ENCODE results near the gene PAQR4. TPM values are rescaled to one million over a fixed set of nuclear protein-coding genes. Genes with fewer than 3 reads are reported as not detected.

PAQR4 gene
- polyA plus RNA-seq, 12 donors: 4.8 to 16.7 (median 6.4) TPM; not detected in 1

DNA sequence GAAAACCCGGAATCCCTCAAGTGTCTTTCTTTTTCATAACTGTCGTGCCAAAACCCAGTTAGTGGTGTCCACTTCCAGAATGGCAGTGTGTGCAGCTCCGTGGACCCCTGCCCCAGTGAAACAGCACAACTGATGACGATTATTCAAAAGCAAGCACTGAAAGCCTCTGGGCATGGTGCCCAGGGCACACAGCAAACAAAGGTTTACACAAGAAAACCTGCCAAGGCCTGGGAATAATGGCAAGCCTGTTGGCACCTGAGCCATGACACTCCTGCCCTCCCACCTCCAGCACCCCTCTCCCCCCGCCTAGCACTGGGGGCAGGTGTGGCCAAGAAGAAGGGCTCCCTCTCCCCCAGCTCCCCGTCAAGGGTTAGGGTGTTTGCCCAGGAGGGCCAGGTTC lies 8.3 kb downstream of the PAQR4 start:
- DNase-seq: no peak

DNA sequence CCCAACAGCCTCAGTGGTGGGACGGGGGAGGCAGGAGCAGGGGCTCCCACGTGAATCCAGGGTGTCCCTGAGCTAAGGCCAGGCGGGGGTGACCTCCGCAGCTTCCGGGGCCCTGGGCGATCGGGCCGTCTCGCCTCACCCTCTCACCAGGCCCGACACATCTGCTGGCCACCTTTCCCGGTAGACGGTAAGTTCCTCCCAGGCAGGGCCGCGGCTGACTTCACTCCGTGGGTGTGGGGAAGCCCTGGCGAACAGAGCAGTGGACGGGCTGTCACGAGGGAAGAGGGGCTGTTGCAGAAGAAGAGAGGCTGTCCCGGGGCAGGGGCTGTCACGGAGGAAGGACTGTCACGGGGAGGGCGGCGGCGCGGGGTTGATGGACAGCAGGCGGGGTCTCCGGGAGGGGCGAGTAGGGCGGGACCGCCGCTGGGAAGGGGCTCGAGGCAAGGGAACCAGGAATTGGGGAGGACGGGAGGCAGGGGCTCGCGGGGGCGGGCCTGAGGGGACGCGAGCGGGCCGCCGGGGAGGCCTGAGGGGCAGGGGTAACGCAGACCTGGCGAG lies 10.6 kb downstream of the PAQR4 start:
- DNase-seq: no peak

DNA sequence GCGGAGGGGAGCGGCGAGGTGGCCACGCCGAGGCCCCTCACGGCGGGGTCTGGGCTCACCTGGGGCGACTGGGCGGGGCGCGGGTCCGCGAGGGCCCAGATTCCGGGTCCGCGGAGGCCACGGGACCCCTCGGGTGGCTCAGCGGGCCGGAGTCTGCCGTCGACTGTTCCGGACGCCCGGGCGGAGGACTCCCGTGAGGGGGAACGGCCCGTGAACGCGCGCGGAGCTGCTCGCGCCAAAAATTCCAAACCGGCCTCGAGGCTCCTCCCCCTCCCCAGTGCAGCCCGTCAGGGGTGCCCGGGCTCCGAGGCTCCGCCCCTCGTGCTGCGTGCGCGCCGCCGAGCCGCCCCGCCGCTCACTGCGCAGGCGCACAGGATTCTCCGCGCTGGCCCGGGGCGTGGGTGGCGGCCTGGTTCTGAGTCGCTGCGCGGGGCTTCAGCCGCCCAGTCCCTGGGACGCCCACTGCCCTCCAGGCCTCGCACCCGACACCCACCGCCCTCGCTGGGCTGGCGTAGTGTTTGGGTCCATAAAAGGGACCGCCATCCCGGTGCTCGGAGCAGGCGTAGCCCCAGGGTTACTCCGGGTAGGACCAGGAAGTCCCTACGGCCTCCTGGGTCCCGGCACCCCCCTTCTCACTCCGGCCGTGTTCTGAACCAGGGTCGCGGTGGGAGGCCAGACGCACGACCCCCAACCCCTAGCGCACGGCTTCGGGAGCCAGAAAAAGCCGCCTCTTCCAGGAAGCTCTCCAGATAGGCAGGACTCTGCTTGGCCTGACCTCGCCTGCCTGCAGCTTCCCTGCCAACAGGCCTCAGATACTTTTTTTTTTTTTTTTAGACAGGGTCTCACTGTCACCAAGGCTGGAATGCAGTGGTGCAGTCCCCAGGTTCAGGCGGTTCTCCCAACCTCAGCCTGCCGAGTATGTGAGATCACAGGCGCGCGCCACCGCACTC lies 11.4 kb downstream of the PAQR4 start, which contains the start of gene PKMYT1:
TSS of gene PKMYT1 (minus strand) at position 220 of the 950 bp plus-strand sequence. CDS start 789 bp downstream, outside the sequence.
- DNase-seq: peak; percentile 91

DNA sequence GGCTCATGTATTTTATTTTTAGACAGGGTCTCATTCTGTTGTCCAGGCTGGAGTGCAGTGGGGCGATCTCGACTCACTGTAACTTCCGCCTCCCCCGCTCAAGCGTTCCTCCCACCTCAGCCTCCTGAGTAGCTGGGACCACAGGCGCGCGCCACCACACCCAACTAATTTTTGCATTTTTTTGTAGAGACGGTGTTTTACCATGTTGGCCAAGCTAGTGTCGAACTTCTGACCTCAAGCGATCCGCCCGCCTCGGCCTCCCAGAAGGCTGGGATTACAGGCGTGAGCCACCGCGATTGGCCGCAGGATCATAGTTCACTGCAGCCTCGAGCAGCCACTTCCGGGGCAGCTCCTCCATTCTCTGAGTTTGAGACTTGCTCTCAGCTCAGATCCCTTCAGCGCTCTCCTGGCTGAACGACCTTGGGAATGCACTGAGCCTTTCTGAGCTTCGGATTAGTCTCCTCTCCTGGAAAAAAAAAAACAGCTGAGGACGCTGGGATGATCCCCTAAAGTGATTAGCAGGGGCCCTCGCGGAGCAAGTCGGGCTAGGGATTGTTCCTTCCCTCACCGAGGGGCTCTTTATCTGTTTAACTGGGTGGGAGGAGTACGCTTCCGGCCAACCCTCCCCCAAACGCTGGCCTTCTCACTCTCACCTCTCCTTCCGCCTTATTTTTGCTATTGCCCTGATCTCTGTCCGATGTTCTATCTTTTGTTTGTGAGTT lies 12.2 kb downstream of the PAQR4 start:
- no peak for DNase-seq

DNA sequence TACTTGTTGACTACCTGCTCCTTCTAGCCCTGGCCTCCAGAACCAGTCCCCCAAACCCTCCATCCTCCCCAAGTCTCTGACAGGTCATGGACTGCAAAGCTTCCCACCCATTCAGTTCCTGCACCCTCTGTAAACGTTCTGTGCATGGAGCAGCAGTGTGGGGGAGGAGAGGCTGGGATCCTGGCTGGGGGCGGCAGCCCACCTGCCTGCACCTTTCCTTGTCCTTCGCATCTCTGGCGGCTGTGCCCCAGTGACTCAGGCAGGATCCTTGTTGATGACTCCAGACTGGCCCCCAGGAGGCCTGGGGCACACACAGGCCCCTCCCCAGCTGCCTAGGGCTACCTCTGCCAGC lies 12.7 kb downstream of the PAQR4 start:
- no peak for DNase-seq

DNA sequence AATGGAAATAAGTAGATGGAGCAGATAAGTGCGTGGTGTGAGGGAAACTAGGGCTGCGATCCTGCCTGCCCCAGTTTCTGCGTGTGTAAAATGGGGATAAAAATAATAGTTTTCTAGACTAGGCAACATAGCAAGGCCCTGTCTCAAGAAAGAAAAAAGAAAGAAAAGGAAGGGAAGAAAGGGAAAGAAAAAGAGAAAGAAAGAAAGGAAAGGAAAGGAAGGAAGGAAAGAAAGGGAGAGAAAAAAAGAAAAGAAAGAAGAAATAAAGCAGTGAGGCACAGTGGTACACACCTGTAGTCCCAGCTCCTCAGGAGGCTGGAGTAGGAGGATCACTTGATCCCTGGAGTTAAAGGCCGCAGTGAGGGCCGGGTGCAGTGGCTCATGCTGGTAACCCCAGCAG lies 13.3 kb downstream of the PAQR4 start:
- DNase-seq: no peak

DNA sequence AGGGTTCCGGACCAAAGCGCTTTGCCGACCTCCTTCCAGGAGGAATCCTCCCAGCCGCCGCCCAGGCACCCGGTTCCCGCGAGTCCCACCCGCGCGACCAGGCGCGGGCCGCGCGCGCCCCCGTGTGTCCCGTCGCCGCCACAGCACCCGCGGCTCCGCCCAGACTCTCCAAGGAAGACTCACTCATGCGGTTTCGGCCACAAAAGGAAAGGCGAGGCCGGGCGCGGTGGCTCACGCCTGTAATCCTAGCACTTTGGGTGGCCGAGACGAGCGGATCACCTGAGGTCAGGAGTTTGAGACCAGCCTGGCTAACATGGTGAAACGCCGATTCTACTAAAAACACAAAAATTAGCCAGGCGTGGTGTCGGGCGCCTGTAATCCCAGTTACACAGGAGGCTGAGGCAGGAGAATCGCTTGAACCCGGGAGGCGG lies 14.6 kb downstream of the PAQR4 start:
- DNase-seq: peak; percentile 52

DNA sequence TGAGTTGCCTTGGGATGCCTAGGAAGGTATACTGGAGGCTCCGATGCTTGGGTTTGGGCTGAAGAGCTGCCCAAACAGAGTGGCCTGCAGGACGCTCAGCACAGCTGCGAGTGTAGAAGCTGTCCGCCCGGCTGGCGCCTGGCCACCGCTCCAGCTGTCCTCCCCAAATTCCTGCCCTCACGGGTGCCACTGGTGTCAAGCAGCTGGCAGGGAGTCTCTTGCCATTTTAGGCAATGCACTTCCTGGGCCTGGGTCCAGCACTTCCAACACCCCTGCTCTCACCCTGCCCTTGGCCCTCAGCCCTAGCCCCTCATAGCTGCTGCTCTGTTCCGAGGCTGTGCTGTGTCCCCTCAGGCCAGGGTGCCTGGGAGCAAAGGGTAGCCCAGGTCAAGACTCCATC lies 16.3 kb downstream of the PAQR4 start:
- DNase-seq: peak; percentile 66

DNA sequence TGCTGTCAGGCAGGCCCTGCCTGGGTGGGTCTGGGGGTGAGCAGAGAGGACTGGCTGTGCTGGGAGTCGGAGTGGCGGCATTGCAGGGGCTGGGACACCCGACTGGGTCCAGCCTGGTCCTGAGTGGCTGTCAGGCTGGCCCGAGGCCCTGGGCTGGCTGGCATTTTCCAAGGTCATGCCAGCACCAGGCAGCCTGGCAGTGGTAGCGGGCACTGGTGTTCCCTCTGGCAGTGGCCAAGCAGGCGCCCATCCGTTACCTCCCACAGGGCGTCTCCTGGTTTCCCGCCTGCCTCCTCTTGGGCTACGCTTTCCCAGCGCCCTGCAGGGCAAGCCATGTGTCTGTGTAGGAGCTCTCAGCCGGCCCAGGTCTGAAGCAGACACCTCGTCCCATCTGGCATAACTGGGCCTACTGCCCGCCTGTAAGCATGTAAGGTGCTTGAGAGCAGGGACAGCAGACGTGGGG lies 16.8 kb downstream of the PAQR4 start:
- DNase-seq: no peak

DNA sequence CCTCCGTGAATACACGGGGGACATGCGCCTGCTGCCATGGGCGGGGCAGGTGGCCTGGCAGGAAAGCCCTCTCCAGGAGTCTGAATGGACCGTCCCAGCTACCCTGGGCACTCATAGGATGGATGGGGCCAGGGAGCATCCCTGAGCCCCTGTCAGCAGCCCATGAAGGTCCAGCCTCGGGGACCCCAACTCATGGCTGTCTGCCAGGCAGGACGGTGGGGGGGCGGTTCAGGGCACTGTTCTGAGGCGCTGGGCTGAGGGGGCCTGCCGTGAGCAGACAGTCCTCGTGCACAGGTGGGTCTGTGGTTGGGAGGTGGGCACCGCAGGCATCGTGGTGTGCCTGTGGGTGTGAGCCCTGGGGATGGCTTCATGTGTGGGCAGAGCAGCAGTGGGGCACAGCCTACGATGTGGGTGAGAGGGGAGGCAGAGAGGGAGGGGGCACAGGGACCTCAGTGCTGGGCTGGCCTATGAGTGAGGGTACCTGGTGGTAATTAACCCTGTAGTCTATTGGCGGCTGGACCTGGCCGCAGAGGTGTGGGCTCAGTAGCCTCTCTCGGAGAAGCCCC lies 17.6 kb downstream of the PAQR4 start:
- DNase-seq: no peak

DNA sequence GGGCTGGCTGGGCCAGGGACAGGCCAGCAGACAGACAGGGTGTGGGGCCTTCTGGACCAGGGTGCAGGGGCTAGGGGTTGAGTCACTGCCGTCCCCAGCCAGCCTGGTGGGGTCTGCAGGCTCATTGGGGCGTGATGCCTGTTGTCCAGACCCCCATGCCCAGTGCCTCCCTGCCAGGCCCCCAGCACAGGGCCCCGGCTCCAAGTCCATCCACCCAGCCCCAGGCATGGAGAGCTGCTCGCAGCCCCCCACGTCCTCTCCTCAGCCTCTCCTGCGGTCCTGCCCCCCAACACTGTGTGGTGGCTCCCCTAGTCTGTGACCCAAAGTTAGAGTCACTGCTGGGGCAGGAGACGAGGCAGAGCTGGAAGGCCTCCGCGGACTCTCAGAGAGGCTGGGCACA lies 18.1 kb downstream of the PAQR4 start:
- DNase-seq: no peak

DNA sequence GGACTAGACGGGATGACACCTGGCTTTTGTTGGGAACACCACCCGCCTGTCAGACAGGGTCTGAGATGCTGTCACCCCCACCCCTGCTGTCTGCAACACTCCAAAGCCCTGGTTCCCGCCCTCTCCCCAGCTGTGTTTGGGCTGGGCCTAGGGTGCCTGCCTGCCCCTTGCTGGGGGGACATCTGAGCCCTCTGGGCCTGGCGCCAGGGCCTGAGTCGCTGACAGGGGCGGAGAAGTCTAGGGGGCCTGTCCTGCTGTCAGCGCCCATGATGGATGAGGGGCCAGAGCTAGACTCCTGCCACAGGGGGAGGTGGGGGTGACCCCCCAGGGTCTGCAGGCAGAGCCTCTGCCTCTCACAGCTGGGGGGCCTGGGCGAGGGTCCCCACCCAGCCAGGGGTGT lies 18.7 kb downstream of the PAQR4 start:
- DNase-seq: no peak

DNA sequence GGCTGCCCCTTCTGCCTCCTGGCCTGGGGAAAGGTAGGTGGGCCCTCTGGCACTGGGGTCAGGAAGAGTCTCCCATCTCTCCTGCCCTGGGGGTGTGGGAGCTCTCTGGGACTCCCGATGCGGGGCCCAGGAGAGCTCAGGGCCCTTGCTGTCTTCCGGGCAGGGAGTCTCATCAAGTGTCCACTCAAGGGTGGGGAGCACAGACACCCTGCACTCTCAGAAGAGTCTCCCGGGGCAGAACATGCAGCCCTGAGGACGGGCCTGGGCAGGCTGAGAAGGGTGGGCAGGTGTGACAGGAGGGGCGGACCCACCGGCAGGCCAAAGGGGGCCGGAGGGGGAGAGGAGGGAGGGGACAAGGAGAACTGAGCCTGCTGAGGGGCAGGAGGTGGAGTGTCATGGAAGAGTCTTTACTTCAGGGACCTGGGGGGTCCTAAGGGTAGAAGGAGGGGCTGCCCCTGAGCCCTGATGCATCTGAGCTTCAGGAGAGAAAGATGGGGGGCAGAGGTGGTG lies 19.5 kb downstream of the PAQR4 start:
- no peak for DNase-seq

DNA sequence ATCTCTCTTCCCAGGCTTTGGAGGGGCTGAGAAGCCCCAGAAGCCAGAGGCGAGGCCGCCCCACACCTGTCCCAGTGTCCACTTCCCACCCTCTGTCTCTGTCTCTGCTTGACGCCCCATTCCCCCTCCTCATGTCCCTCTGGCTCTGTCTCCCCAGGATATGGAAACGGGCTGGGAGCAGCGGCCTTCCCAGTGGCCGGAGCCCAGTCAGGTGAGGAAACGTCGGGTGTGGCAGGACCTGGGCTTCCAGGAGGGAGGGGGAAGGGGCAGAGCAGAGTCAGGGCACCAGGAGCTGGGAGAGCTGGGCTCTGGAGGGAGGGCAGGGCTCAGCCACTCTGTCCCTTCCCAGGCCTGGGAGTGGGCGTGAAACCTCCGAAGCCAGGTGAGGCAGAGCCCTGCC lies 21.7 kb downstream of the PAQR4 start:
- no peak for DNase-seq

DNA sequence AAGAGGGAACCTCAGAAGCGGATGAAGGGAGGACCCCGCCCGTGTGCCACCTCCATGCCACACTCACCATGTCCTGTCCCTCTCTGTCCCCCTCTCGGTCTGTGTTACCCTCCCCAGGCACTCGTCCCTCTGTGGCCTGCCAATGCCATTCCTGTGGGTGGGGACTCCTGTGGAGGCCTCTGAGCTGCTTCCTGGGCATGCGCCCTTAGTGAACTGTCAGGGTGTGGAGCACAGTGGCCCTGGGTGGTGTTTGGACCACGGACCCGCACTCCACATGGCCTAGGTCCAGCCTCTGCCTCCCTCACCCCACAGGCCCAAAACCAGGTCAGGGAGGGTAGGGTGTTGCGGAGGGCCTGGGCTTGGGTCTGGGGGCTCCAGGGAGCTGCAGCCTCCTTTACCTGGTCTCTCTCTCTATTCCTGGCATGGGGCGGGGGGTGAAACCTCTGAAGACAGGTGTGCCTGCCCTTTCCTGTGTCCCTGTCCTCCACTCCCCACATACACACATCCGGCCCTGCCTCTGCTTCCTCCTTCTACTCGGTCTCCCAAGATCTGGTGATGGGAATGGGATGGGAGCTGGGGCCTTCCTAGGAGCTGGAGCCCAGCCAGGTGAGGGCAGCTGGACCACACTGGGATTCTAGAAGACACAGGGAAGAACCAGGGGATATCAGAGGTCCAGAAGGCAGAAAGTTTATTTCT lies 22.6 kb downstream of the PAQR4 start:
- DNase-seq: no peak

DNA sequence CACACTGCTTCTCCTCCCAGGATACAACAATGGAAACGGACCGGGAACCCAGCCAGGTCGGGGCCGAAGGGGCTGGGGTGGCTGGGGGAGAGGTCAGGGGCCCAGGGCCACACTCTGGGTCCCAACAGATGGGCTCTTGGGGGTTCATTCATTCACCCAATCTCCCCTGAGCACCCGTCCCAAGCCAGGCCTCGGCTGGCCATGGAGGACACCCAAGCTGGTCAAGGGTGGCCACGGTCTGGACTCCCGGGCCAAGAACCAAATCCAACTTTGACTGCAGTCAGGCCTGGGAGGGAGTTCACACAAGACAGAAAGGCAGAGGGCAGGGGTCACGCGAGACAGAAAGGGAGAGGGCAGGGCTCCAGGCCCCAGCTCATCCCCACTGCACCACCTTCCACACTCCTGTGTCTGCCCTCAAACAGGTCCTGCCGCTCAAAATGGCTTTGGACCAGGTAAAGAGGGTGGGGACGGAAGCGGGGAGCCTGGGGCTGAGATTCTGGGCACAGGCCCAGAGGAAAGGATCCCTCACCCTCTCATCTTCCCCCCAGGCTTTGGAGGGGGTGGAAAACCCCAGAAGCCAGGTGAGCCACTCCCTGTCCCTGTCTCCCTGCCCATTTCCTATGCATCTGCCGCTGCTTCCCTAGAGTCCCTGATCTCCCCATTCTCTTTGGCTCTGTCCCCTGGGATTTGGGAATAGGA lies 23.4 kb downstream of the PAQR4 start:
- no peak for DNase-seq

DNA sequence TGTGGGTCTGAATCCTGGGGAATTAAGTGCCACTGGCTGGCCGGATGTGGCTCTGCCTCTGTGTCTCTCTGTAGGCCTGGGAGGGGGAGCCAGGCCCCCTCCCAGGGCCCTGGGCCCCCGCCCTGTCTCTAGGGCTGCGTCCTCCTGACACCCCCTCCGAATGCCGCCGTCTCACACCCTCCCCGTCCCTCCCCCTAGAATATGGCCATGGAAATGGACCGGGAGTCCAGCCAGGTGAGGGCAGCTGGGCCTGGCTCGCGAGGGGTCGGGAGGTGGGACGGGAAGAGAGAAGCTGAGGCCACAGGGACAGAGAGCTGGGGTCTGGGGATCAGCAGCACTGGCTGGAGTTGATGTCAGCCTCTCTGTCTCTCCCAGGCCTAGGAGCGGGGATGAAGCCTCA lies 27.1 kb downstream of the PAQR4 start:
- no peak for DNase-seq

DNA sequence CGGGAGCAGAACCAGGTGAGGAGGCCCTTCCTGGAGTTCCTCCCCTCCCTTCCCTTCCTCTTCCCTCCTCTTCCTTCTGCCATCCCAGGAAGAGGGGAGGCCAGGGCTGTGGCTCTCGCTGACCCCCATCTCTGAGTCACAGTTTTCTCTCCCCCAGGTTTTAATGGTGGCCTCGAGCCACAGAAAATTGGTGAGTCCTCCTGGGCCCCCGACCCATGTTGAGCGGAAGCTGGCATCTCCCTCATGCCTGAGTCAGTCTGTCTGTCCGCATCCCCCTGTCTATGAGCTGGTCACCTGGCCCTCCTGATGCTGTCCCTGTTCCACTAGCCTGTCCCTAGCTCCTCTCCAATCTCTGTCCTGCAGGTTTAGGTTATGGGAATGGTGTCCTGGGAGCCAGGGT lies 30.8 kb downstream of the PAQR4 start:
- DNase-seq: no peak

DNA sequence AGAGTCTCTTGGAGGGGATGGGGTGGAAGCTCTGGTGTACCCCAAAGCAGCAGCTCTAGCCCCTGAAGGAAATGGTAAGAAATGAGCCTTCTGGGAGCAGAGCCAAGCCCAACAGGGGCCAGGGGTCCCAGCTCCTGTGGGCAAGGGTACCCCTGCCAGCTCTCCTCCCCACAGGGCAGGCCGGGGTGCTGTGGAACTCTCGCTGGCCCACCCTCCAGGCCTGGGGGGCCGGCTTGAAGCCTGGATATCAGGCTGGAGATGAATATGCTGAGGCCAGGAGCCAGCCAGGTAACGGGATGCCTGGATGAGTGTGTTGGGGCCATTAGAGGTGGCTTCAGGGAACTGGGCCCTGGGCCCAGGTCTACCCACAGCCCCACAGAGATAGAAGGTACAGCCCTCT lies 31.4 kb downstream of the PAQR4 start:
- no peak for DNase-seq

DNA sequence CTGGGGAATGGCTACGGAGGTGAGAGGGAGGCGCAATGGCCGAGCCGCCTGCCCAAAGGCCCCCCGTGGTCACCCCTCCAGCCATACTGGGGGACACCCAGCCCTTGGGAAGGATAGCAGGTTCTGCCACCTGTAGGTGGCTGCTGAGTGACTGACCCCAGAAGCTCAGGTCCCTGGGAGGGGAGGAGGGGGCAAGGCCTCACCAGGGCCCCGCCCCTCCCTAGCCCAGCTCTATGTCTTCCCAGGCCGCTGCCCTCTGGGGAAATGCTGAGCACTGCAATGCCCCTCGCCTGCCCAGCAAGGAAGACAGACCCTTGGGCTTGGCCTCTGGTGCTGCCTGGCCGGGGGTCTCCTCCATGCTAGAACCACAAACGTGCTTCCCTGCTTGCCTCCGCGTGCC lies 32.2 kb downstream of the PAQR4 start:
- no peak for DNase-seq

All from muscle of arm (tissue), 12 donors.